ENCODE data around the gene PCGF3.

PCGF3 gene

GRCh38 chr4:664713-665231 lies 40.9 kb upstream of the PCGF3 start:
- H3K9ac ChIP-seq (ENCODE audit: low read length) = no peak overlapping the region
- TF ChIP-seq EZH2phosphoT487 (IDR thresholded peaks at IDR 0.05; ENCODE audit: low read depth) = no peak
- TF ChIP-seq, protein P1, sequence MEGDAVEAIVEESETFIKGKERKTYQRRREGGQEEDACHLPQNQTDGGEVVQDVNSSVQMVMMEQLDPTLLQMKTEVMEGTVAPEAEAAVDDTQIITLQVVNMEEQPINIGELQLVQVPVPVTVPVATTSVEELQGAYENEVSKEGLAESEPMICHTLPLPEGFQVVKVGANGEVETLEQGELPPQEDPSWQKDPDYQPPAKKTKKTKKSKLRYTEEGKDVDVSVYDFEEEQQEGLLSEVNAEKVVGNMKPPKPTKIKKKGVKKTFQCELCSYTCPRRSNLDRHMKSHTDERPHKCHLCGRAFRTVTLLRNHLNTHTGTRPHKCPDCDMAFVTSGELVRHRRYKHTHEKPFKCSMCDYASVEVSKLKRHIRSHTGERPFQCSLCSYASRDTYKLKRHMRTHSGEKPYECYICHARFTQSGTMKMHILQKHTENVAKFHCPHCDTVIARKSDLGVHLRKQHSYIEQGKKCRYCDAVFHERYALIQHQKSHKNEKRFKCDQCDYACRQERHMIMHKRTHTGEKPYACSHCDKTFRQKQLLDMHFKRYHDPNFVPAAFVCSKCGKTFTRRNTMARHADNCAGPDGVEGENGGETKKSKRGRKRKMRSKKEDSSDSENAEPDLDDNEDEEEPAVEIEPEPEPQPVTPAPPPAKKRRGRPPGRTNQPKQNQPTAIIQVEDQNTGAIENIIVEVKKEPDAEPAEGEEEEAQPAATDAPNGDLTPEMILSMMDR (IDR thresholded peaks at IDR 0.05; ENCODE audit: low read depth, low read length) = no peak
- H3K79me2 ChIP-seq (ENCODE audit: low read length) = no peaks in the 10 kb centered on the region
- no peak overlapping the region for H2AFZ ChIP-seq (ENCODE audit: low read depth, low read length)
- no peaks in the 10 kb centered on the region for H3K27me3 ChIP-seq (ENCODE audit: low read depth, low read length)
- no peaks in the 10 kb centered on the region for H3K9me3 ChIP-seq (ENCODE audit: insufficient read depth, low read length)
- 0 out of 2 replicates have a peak overlapping the region, but pooled peaks have one; percentile 81 for H3K4me3 ChIP-seq (ENCODE audit: low read length)
- peak overlapping the region; percentile 56 for H3K4me2 ChIP-seq (ENCODE audit: low read length)
- H3K36me3 ChIP-seq (replicated peaks; ENCODE audit: low read depth, low read length) = peaks cover 2% of the 10 kb centered on the region
- H4K20me1 ChIP-seq (ENCODE audit: insufficient read depth, low read length) = no peaks in the 10 kb centered on the region
- no peaks in the 10 kb centered on the region for H3K4me1 ChIP-seq (ENCODE audit: low read length)
- H3K27ac ChIP-seq (ENCODE audit: low read length) = no peak overlapping the region

GRCh38 chr4:665381-665750 lies 40.3 kb upstream of the PCGF3 start:
- H3K36me3 ChIP-seq (replicated peaks; ENCODE audit: low read depth, low read length) = peaks cover 4% of the 10 kb centered on the region
- H3K4me2 ChIP-seq (ENCODE audit: low read length) = no peak overlapping the region
- H3K27ac ChIP-seq (ENCODE audit: low read length) = no peak overlapping the region
- no peak overlapping the region for H3K9ac ChIP-seq (ENCODE audit: low read length)
- TF ChIP-seq, protein P1 (IDR thresholded peaks at IDR 0.05; ENCODE audit: low read depth, low read length) = no peak
- TF ChIP-seq EZH2phosphoT487 (IDR thresholded peaks at IDR 0.05; ENCODE audit: low read depth) = no peak
- H2AFZ ChIP-seq (ENCODE audit: low read depth, low read length) = no peak overlapping the region
- H3K4me1 ChIP-seq (ENCODE audit: low read length) = no peaks in the 10 kb centered on the region
- H3K27me3 ChIP-seq (ENCODE audit: low read depth, low read length) = no peaks in the 10 kb centered on the region
- H3K4me3 ChIP-seq (ENCODE audit: low read length) = no peak overlapping the region
- no peaks in the 10 kb centered on the region for H3K9me3 ChIP-seq (ENCODE audit: insufficient read depth, low read length)
- H3K79me2 ChIP-seq (ENCODE audit: low read length) = no peaks in the 10 kb centered on the region
- H4K20me1 ChIP-seq (ENCODE audit: insufficient read depth, low read length) = no peaks in the 10 kb centered on the region

DNA sequence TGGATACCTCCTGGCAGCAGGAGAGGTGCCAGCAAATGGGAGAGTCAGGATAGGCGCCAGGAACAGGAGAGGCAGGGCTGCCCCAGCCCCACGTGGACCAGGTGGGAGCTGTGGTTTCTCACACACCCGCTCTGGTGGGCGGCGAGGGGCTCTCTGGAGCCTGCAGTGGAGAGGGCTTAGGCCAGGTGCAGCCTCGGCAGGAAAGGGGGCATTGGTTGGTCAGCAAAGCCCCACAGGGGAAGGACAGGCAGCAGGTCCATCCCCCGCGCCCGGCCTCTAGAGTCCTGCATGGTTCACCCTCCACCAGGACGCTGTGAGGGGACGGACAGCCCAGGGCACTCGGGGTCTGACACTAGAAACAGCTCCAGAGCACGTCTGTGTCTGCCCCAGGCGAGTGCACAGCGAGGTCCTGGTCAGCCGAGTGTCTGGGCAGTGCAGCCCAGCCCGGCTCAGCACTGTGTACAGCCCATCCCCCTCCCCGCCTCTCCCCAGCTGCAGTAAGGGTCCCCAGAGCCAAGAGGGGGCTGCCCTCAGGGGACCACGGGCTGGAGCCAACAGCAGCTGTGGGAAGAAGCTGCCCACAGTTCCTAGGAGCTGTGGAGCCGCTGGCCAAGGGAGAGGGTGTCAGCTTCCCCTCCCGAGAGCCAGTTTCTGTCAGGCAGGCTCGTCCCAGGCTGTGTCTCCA lies 39.7 kb upstream of the PCGF3 start:
- Histone ChIP-seq H3K9me3 (ENCODE audit: insufficient read depth, low read length) (no peaks in the 10 kb centered on the region), H3K36me3 (replicated peaks; ENCODE audit: low read depth, low read length) (peaks cover 8% of the 10 kb centered on the region), H4K20me1 (ENCODE audit: insufficient read depth, low read length) (no peaks in the 10 kb centered on the region), H3K4me3 (ENCODE audit: low read length) (no peak overlapping the region), H3K27me3 (ENCODE audit: low read depth, low read length) (no peaks in the 10 kb centered on the region), H2AFZ (ENCODE audit: low read depth, low read length) (no peak overlapping the region), H3K9ac (ENCODE audit: low read length) (no peak overlapping the region), H3K27ac (ENCODE audit: low read length) (no peak overlapping the region), H3K4me1 (ENCODE audit: low read length) (no peaks in the 10 kb centered on the region), H3K4me2 (ENCODE audit: low read length) (no peak overlapping the region), H3K79me2 (ENCODE audit: low read length) (no peaks in the 10 kb centered on the region)
- TF ChIP-seq, protein P1 (IDR thresholded peaks at IDR 0.05; ENCODE audit: low read depth, low read length) = no peak
- TF ChIP-seq EZH2phosphoT487 (IDR thresholded peaks at IDR 0.05; ENCODE audit: low read depth) = no peak

DNA sequence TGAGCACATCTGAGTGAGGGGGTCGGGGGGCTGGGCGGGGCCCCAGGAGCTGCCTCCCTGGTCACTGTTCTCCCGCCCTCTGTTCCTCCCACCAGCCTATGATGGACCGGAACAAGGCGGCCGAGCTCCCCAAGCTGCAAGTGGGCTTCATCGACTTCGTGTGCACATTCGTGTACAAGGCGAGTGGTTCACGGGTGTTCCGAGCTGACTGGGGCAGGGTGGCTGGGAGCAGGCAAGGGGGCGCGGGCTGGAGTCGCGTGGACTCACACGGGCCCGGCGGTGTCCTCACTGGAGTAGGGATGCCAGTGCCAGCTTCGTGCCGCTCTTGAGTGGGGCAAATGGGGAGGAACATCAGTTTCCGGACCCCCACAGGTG lies 39.2 kb upstream of the PCGF3 start:
- no peak overlapping the region for H3K4me3 ChIP-seq (ENCODE audit: low read length)
- H3K9me3 ChIP-seq (ENCODE audit: insufficient read depth, low read length) = no peaks in the 10 kb centered on the region
- no peaks in the 10 kb centered on the region for H3K4me1 ChIP-seq (ENCODE audit: low read length)
- H3K79me2 ChIP-seq (ENCODE audit: low read length) = no peaks in the 10 kb centered on the region
- TF ChIP-seq, protein P1 (IDR thresholded peaks at IDR 0.05; ENCODE audit: low read depth, low read length) = no peak
- no peak for TF ChIP-seq EZH2phosphoT487 (IDR thresholded peaks at IDR 0.05; ENCODE audit: low read depth)
- no peak overlapping the region for H3K4me2 ChIP-seq (ENCODE audit: low read length)
- no peaks in the 10 kb centered on the region for H3K27me3 ChIP-seq (ENCODE audit: low read depth, low read length)
- no peak overlapping the region for H3K9ac ChIP-seq (ENCODE audit: low read length)
- peaks cover 9% of the 10 kb centered on the region for H3K36me3 ChIP-seq (replicated peaks; ENCODE audit: low read depth, low read length)
- no peaks in the 10 kb centered on the region for H4K20me1 ChIP-seq (ENCODE audit: insufficient read depth, low read length)
- H3K27ac ChIP-seq (ENCODE audit: low read length) = no peak overlapping the region
- no peak overlapping the region for H2AFZ ChIP-seq (ENCODE audit: low read depth, low read length)

Data from OCI-LY3 (cell line).